HG02970 (cell line): ENCODE data around the gene WIPF3.
"Not testable (repeated sequence)": the region's sequence is repeated elsewhere in the genome, so short reads cannot be mapped to it uniquely, and the experiment has no call there.

Experiments
- ATAC-seq: cut with Tn5 transposase; IDR thresholded peaks from one replicate; pipeline ENCODE4 v1.9.1; 2021; ENCODE audit warnings: mild to moderate bottlenecking, moderate library complexity, moderate number of reproducible peaks; ENCODE audit not compliant: unreplicated experiment, low FRiP score

The WIPF3 gene

GRCh38 chr7:29875741-29876140, 69.4 kb downstream of the WIPF3 start:
- no peak for ATAC-seq

DNA sequence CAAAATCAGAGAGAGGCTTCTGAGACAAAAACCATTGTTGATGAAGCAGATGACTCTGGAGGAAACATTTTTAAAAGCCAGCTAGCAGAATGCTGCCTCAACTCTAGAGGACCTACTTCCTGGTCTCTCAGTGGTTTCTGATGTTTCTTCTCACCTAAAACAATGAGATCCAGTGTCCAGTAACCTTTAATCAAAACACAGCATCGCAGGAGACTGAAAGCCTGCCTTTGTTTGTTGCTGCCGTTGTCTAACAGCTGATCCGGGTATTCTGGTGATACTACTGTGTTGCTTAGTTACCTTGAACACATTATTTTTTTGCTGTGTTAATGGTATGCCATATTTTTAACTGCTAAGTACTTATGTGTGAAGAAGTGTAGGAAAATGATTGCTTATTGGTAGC, 70.9 kb downstream of the WIPF3 start:
- no peak for ATAC-seq

DNA sequence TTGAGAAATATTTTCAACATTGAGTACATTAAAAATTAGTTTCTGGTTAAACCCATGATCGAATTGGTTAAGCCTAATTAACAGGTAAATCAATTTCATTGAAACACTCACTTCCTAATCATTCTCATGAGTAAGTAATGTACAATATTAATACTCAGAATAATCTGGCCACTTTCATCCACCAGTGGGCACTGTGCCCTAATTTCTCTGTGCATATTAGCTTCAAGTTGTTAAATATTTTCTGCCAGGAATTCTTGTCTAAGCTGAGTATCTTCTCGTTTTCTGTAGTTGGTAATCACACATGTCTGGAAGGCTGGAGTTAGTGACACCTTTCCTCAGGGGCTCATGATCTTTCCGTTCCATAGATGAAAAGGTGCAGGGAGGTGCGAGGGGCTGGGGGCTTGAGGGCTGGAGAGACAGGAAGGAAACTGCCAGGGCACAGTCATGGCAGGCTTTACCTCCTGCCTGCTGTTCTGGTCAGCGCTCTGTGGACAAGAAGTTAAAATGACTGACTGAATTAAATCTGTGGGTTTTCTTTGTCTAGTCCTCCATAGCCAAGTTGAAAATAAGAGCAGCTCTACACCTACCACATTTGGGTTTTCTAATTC, 71.9 kb downstream of the WIPF3 start:
- no peak for ATAC-seq

DNA sequence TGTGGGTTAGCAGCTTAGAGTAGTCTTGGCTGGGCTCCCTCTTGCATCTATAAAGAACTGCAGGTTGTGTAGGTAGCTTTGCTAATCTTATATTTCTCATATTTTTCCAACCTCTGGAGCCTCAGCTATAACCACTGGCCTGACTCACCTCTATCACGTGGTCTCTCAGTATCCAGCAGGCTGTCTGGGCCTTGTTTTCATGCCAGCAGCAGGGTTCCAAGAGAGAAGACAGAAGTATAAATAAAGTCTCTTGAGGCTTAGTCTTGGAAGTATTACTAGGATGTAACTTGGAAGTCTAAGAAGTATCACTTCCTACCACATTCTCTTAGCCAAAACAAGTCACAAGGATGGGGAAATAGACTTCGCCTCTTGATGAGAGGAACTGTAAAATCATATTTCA, 73.3 kb downstream of the WIPF3 start:
- ATAC-seq = no peak

DNA sequence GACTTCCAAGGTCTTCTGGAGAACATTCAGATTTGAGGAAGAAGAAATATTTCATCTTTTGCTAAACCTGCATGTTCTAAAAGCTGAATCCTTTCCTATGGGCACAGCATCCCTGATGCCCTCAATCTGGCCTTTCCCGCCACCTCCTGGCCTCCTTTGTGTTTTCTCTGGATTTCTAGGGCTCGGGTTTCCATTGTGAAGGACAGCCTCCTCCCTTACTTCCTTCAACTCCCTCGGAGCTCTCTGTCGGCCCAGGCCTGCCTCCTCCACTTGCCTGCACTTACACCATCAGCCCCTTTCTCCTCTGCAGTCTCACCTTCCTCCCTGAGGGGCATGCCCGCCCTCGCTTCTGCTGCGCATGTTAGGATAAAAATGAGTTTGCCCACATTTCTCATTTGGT, 75.4 kb downstream of the WIPF3 start:
- ATAC-seq = no peak

DNA sequence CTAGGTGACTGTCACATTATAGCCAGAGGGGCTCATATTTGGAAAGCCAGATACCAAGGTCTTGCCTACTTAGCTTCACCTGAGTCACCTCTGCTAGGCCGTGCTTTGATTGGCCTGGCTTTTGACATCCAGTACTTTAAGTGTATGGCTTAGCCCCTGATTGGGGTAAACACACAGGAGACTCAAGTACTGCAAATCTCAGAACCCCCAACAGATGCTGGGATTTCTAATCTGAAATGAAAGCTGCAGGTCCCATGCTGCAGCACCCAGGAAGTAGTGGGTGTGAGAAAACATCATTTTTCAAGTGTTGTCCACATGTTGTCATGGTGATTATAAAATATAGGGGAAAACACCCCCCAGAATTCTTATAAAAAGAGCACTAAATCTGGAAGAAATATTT, 76.2 kb downstream of the WIPF3 start:
- ATAC-seq = no peak

GRCh38 chr7:29883462-29884398, 77.4 kb downstream of the WIPF3 start:
- no peak for ATAC-seq

DNA sequence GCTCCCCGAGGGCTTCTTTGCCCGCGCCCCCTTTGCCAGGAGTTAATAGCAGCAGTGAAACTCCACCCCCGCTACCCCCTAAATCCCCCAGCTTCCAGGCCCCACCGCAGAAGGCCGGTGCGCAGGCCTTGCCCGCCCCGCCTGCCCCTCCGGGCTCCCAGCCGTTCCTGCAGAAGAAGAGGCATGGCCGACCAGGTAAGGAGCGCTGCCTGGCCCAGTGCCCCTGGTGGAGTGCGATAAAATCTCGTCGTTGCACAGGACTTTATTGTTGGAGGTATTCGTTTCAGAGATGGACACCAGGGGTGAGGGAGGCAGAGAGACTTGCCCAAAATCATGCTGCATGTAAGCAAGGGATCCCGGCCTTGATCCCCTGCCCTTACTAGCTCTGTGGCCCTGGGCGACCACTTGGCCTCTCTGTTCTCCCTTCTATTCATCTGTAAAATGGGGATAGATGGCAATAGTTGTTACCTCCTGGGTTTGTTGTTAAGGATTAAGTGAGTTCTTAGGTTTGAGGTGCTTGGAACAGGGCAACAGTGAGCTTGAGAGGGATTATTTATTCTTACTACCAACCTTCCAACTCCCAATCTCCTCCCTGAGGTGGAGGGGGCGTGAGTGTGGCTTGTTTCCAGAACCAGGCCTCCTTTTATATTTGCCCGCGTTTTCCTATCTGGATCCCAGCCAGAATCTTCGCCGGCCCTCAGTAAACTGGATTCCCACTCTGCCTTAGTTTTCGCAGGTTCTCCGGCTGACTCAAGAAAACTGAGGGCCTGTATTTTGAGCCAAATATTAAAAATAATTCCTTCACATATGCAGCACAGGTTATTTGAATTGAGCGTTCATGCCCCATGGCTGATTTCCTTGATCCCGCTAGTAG, 78.3 kb downstream of the WIPF3 start:
- ATAC-seq = no peak

DNA sequence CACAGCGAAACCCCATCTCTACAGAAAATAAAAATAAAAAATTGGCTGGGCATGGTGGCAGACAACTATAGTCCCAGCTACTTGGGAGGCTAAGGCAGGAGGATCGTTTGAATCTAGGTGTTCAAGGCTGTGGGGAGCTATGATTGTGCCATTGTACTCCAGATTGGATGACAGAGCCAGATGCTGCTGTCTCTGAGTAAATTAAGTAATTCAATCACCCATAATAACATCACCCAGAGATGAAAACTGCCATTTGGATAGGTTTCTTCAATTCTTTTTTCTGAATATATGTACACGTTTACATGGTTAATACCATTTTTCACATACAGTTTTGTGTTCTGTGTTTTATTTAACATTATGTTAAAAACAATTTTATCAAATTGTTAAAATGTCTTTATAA, 79.3 kb downstream of the WIPF3 start:
- ATAC-seq = no peak

- ATAC-seq = no peak
Measured at GRCh38 chr7:29886827-29887226, 80.5 kb downstream of the WIPF3 start.

DNA sequence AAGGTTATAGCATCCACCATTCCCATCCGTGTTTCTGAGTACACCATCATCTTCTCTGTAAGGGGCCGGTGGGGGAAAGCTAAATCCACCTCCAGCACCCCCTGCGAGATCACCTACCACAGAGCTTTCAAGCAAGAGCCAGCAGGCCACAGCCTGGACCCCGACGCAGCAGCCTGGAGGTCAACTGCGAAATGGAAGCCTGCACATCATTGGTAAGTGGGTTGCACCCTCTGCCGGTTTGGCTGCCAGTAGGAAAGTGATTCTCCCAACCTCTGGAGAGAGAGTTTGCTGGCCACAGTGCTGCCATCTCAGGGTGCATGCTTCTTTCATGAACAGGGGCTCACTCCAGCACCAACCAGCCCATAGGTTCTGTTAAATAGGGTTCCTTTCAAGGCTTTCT, 81.7 kb downstream of the WIPF3 start:
- ATAC-seq = no peak

DNA sequence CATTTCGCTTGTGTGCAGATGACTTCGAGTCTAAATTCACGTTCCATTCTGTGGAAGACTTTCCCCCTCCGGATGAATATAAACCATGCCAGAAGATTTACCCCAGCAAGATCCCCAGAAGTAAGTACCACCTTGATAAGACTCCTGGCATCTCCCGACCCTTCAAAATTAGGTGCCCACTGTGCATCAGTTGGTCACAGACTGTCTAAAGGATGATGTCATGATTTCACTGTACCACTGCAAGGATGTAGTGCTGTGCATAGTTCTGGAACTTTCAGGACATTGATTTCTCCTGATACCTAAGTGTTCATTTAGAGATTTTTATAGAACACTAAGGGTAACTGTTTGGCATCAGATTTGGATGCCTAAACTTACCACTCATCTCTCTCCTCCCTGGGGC, 83.0 kb downstream of the WIPF3 start:
- no peak for ATAC-seq

DNA sequence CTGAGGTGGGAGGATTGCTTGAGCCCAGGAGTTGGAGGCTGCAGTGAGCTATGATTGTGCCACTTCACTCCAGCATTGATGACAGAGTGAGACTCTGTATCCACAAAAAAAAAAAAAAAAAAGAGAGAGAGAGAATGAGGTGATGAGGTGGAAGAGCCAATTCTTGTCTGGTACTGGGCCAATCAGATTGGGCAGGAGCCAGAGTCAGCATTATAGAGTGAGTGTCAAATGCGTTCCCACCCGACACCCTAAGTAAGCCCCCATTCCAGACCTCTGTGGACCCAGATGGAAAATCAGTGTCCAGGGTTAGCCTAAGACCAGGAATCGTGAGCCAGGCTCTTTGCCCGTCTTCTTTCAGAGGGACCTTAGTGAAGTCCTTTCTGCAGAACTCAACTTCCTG, 83.9 kb downstream of the WIPF3 start:
- ATAC-seq = no peak

- not testable (repeated sequence) for ATAC-seq
Measured at GRCh38 chr7:29890786-29891185, 84.5 kb downstream of the WIPF3 start.

DNA sequence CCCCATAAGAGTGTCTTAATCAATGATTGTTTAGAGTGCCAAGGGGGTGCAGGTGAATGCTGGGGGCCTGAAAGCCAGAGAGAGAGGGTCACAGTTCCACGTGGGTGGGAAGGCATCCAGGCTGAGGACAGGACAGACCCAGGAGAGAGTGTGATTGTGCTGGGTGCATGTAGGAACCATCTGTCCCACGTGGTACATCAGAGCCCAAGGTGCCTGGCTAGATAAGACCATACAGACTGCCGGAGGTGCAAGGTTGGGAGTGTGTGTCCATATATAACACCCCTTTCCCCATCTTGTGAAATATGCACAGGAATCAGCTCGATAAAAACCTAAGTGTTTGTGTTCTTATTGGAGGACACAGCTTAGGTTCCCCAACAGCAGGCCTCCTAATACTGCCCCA, 85.5 kb downstream of the WIPF3 start:
- ATAC-seq = no peak

GRCh38 chr7:29892231-29892630, 85.9 kb downstream of the WIPF3 start:
- ATAC-seq = no peak

DNA sequence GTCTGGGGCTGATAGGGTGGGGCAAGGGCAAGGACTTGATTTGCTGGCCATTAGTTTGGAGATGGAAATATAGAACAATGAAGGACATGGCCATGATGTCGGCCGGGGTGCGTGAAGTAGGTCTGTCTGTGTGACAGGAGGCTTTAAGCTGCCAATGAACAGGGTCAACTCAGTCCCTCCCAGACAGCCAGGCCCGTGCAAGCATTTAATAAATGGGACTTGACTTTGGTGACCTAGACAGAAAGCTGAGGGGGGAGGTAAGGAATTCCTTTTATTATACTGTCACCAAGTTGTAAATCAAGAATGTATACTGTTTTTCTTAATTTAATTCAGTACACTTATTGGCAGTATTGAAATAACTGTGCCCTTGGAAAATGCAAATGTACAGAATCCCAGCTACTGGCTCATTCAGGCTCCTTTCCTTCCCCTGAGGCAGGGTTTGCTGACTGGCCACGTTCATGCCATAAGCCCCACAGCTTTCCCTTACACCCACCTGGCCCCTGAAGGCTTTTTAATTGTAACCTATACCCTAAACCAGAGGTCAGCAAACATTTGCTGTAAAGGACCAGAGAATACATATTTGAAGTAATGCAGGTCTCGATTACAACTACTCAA, 87.2 kb downstream of the WIPF3 start:
- ATAC-seq = no peak

DNA sequence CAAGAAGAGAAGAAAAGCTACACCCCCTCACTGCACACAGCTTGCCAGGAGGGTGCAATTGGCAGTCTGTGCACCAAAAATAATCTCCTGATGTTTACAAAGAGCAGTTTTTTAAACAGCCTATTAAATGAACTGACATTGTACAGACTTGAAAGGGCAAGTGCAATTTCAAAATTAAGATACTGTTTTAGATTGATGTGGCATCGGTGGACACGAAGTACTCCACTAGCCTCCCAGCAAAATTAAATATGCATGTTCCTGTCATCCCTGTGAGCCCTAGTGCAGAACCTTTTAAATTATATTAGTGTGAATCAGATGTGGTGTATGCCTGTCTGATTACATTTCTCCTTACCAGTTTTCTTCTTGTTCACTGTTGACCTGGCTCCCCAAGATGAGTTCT, 87.9 kb downstream of the WIPF3 start:
- ATAC-seq = no peak

- ATAC-seq = no peak
Measured at GRCh38 chr7:29895559-29895958, 89.3 kb downstream of the WIPF3 start.

DNA sequence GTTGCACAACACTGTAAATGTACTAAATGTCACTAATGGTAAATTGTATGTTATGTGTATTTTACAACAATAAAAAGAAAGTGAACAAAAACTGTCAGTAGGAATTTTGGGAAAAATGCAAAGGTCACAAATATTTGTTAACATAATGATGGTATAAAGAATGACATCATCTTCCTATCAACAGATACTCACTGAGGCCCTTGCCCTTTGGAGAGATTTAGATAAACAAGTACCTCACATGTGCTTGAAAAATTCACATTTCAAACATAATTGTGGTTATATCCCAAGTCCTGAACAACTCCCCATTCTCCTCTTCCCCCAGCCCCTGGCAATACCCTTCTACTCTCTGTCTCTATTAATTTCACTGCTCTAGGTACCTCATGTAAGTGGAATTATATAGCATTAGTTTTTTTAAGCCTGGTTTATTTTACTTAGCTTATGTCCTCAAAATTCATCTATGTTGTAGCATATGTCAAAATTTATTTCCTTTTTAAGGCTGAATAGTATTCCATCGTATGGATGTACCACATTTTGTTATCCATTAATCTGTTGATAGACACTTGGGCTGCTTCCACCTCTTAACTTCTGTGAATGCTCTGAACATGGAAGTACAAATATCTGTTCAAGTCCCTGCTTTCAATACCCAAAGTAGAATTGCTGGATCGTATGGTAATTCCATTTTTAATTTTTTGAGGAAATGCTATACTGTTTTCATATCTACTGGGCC, 90.5 kb downstream of the WIPF3 start:
- ATAC-seq = no peak
